Urothelium cell line (cell line): ENCODE data around the gene RNF207.
A peak's percentile ranks its signal among the peaks of the same experiment; 100 is the strongest.

ENCODE experiments used
- DNase-seq: peaks from one replicate; pipeline ENCODE4 v3.0.0; 2011; ENCODE audit warnings: low spot score, mixed read lengths
- FAIRE-seq: peaks from 2 replicates; lab custom pipeline; 2011; peaks lifted over from hg19 to GRCh38; lab: Jason Lieb, UNC

Gene RNF207

DNA sequence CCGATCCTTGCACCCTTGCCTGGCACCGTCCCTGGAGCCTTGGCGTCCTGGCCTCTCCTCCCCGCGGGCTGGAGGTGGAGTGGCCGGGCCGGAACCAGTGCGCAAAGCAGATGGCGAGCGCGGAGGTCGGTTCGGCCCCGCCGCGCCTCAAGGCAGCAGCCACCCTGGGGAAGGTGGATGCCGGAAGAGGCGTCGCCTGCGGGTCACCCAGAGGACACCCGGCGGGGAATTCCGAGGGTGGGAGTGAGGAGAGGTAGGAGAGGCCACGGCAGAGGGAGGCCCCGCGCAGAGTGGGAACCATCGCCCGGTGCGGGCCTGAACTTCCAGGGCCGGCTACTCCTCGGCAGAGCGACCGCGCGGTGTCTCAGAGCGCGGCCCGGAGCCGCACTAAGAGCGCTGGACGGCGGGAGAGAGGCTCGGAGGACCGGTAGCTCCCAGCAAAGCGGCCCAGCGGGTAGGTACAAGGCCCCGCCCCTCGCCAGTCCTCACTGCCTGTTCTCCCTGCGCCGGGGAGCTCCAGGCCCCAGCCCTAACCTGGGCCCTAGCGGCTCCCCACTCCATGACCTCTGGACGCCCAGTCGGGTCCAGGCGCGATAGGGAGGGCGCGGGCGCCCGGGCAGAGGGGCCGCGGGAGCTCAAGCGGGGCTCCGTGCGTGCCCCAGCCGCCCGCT, at the start of gene RNF207:
Gene RNF207, plus strand, starts transcription at position 271 of the 671 bp plus-strand sequence. CDS start 417 bp downstream, outside the sequence.
- DNase-seq = peak; percentile 83
- no peak for FAIRE-seq

DNA sequence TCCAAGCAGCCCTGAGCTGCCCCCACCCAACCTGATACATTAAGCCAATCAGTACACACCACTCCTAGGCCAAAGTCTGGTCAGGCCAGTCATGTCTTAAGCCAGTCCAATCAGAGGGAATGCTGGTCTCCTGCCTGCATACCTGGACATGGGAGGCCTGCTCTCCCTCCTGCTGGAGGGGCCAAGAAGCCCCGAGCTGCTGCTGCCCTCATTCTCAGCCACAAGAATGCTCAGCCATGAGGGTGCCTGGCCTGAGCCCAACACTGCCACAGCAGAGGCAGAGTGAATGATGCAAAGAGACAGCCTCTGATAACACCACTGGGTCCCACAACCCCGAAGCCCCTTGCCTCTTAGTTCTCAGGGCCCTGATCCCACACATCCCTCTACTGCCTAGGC, 48.8 kb upstream of the RNF207 start:
- no peak for FAIRE-seq
- peak; percentile 54 for DNase-seq

DNA sequence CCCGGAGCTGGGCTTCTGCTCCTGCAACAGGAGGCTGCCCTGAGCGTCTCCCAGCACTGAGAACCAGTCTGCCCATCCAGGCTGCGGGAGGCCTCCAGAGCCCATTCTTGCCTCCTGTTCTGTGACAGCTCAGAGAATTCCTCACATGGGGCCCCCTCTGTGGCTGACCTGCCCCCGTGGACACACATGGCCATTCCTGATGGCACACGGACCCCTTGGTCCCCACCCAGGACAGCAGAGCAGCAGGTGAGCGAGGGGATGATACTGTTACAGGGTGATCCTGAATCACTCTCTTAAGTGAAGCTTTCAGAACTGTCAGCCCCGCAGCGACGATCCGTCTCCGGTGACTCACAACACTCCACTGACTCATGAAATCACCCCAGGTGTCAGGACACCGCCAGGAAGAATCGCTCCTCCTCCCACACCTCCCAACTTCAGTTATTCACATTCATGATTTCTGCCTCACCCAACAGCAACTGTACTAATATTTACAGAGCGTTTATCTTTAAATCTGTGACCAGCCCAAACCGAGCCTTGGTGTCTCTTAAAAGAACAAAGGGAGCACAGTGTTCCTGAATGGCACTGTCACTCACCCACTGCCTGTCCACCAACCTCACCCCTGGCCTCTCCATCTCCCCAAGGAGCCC, 48.3 kb upstream of the RNF207 start:
- DNase-seq (peak; percentile 89), FAIRE-seq (peak; percentile 93)

- DNase-seq (no peak), FAIRE-seq (no peak)
Measured at GRCh38 chr1:6158181-6158580, 47.7 kb upstream of the RNF207 start.

- no peak for FAIRE-seq
- no peak for DNase-seq
Measured at GRCh38 chr1:6162341-6162740, 43.6 kb upstream of the RNF207 start.

DNA sequence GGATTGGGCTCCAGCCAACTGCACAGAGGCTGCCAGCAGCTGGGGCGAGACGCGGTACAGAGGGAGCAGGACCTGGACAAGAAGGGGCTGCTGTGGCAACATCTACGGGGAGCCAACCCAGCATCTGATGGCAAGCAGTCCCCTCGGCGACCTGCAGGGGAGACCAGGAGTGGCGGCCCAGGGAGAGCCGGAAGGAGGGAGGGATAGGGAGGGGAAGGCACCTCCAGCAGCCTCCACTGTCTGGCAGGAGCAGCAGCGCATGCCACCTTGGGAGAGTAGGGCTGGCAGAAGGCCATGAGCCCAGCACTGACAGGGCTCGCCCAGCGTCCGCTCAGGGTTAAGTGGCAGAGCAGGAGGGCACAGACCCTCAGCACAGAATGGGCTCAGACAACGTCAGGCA, 43.1 kb upstream of the RNF207 start:
- DNase-seq (no peak), FAIRE-seq (no peak)

DNA sequence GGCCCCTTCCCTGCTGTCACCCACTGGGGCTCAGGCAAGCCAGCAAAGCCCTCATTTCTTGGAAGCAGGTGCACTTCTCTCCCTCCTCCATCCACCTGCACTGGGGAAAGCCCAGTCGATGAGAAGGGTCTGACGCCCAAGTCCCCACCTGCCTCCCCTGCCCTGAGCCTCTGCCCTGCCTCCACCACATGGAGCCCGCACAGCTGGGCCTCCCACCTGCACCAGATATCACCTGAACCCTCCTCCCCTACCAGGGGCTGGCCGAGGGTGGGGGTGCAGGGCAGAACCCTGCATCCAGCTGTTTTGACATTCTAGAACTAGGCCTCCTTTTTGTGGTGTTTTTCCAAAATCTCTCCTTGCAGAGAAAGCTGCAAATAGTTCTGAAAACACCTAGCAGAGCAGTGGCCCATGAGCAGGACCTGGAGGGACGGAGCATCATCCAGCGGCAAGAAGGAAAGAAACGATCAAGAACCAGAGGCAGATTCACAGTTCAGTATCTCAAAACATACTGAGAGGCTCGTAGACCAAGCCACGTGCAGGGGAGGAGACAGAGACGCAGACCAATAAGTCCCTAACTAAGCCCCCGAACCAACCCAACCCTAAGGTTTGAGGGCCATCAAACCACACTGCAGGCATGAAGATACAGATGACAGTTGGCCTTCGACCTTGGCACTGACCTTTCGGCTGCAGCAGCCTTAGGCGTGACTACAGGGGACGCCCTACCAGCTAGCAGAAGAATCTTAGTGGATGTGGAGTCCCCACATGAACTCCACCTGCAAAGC, 42.5 kb upstream of the RNF207 start:
- FAIRE-seq (no peak), DNase-seq (no peak)

DNA sequence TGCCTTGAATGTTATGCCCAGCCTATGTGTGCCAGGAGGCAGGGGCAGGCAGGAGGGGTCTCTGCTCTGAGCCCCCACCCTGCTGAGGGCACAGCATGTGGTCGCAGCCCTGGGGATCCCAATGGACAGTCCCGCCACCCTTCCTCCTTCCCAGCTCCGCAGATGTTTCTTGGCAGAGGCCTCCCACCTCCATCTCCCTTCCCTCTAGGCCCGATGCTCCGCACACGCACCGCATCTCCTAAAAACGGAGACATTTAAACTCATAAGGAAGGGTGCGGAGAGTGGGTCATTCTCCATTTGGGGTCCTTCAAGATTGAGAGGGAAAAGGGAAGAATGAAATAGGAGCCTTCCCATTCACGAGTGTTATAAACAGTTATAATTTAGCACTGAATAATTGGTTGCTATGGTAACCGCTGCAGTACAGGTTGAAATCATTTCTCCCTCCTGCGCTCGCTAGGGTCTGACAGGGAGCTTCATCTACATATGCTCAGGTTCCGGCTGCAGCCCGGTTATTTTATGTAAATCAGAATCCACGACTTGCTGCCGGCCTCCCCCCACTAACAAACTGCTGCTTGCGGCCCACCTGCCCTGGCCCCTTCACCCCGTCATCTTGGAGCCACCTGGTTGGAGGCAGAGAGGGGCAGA, 41.8 kb upstream of the RNF207 start:
- FAIRE-seq (no peak), DNase-seq (no peak)

GRCh38 chr1:6165027-6165426, 40.9 kb upstream of the RNF207 start:
- FAIRE-seq = no peak
- no peak for DNase-seq

DNA sequence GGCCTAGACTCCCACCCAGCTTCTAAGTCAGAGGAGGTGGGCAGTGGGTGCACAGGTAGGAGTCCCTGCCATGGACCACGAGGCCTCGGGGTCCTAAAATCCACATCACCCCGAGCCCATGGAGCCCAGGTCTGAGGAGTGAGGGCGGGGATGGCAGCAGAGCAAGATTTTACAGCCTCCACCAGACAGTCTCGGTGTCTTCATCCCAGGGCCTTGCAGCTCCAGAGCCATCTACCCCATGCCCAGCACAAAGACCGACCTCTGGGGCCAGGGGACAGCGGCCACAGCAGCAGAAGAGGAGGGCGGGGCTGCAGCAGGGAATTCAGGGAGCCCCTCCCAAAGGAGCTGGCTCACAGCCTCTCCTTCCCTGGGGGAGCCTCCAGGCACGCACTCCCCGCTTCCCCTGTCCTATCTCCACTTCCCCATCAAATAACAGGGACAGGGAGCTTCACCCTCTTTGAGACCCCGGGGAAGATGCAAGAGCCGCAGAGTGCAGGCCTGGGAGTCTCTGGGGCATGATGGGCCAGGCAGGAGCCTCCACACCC, 40.4 kb upstream of the RNF207 start:
- DNase-seq (no peak), FAIRE-seq (no peak)

DNA sequence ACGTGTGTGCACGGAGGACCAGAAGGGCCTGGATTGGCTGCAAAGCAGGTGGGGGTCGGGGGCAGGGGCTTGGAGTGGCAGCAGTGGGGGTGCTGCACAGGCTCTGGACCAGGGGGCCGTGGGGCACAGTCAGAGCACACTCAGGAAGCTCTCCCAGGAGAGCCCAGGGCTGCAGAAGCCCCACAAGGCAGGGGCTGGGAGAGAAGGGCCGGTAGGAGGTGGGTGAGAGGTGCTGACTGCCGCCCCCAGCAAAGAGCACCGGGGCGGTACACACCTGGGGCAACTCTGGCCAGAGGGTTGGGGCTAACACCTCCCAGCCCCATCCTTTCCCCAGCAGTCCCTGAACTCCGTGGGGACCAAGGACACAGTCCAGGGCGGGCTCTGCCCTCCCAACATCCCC, 39.7 kb upstream of the RNF207 start:
- no peak for FAIRE-seq
- no peak for DNase-seq

- DNase-seq (no peak), FAIRE-seq (no peak)
Measured at GRCh38 chr1:6166655-6167390, 39.1 kb upstream of the RNF207 start.

DNA sequence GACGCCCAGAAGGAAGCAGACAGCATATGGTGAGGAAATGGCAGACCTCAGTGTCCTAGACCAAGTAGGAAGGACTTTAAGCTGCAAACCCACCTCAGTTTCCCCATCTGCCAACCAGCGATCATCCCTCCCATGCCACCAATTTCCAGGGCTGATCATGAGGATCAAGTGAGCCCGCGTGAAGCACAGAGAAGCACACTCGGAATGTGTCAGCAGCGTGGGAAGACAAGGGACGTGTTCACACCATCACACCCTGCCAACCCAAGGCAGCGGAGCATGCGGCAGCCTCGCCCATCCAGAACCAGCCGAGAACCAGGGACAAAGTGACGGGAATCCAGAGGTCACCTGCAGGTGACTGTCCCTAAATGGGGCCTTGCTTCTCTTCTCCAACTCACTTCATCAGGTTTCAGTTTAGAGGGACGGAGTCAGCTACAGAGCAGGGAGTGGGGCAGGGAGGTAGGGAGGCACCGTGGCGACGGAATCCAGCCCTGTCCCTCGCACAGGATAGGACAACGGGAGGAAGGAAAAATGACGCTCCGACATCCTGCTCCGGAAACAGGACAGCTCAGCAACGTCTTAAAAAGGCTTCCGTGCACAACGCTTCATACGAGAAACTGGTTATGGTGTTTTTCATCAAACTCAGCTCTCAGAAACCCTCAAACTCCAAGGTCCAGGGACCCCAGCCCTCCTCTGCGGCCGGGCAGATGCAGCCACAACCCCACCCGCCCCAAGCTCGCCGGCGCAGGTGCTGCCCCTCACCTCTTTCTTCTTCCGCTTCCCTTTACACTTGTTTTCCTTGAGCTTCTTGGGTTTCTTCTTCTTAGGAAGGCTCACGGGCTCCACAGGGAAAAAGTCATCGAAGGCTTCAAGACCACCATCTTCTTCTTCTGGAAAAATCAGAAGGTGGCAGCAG, 38.3 kb upstream of the RNF207 start:
- DNase-seq (no peak), FAIRE-seq (no peak)

- FAIRE-seq (no peak), DNase-seq (no peak)
Measured at GRCh38 chr1:6168947-6169586, 36.9 kb upstream of the RNF207 start.

- no peak for FAIRE-seq
- no peak for DNase-seq
Measured at GRCh38 chr1:6170116-6170741, 35.7 kb upstream of the RNF207 start.

- FAIRE-seq (no peak), DNase-seq (peak; percentile 69)
Measured at GRCh38 chr1:6170742-6171201, 35.1 kb upstream of the RNF207 start.

GRCh38 chr1:6171548-6172124, 34.3 kb upstream of the RNF207 start:
- FAIRE-seq (no peak), DNase-seq (peak; percentile 26)

GRCh38 chr1:6172549-6172948, 33.4 kb upstream of the RNF207 start:
- DNase-seq (no peak), FAIRE-seq (no peak)
